Measurements from ENCODE around the gene PLCB1.
"Not testable (repeated sequence)": the region's sequence is repeated elsewhere in the genome, so short reads cannot be mapped to it uniquely, and the experiment has no call there.

PLCB1 gene

DNA sequence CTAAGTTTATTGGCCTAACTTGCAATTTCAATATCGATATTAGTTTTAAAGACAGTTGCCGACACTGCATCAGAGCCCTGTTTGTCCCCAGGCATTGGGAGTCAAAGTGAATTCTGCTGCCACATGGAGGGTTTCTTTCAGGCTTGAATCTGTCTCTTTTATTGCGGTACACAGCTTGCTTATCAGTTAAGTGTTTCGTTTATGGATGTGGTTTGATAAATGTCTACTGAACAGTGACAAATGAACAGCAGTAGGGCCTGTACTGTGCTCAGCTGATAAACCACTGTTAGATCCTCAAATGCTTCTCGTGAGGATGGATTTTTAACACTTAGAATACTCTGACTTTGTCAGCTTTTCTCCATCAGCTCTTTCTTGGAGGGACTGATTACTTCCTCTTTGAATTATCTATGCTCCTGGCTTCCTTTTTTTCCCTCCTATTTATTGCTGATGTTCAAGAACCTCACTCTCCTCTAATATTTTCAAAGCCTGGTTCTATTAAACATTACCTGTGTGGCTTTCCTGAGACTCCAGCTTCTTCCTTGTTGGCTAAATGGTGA is 240.8 kb downstream of the PLCB1 start:
- TF ChIP-seq, protein P1, sequence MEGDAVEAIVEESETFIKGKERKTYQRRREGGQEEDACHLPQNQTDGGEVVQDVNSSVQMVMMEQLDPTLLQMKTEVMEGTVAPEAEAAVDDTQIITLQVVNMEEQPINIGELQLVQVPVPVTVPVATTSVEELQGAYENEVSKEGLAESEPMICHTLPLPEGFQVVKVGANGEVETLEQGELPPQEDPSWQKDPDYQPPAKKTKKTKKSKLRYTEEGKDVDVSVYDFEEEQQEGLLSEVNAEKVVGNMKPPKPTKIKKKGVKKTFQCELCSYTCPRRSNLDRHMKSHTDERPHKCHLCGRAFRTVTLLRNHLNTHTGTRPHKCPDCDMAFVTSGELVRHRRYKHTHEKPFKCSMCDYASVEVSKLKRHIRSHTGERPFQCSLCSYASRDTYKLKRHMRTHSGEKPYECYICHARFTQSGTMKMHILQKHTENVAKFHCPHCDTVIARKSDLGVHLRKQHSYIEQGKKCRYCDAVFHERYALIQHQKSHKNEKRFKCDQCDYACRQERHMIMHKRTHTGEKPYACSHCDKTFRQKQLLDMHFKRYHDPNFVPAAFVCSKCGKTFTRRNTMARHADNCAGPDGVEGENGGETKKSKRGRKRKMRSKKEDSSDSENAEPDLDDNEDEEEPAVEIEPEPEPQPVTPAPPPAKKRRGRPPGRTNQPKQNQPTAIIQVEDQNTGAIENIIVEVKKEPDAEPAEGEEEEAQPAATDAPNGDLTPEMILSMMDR (conservative IDR thresholded peaks at IDR 0.05; ENCODE audit: control insufficient read depth, insufficient read depth, low read depth, low read length) = no peak
- no peak for DNase-seq (ENCODE audit: low read depth)
- no peak overlapping the region for H3K4me3 ChIP-seq (ENCODE audit: control insufficient read depth, low read depth, low read length)

DNA sequence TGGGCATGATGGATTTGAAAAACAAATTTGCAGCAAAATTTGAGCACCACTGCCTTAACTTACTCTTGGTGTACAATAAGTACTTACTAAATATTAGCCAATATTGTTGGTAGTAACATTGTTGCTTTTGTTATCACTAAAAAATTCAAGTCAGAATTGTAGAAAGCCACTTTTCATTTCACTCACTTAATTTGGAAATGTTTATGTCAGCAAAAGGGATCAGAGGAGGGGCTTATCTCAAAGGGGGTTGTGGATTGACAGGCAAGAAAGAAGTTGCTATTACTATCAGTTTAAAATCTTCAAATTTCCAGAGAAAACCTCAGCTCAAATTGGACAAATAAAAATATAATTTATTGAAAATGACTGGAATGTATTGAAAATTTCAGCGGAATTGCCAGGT is 241.5 kb downstream of the PLCB1 start:
- no peak for DNase-seq (ENCODE audit: low read depth)
- TF ChIP-seq, protein P1 (conservative IDR thresholded peaks at IDR 0.05; ENCODE audit: control insufficient read depth, insufficient read depth, low read depth, low read length) = no peak
- H3K4me3 ChIP-seq (ENCODE audit: control insufficient read depth, low read depth, low read length) = no peak overlapping the region

- H3K4me3 ChIP-seq (ENCODE audit: control insufficient read depth, low read depth, low read length) = no peak overlapping the region
- DNase-seq (ENCODE audit: low read depth) = no peak
- TF ChIP-seq, protein P1 (conservative IDR thresholded peaks at IDR 0.05; ENCODE audit: control insufficient read depth, insufficient read depth, low read depth, low read length) = no peak
These were observed 243.8 kb downstream of the PLCB1 start for GRCh38 chr20:8375898-8376297.

GRCh38 chr20:8376940-8377339 is 244.9 kb downstream of the PLCB1 start:
- TF ChIP-seq, protein P1 (conservative IDR thresholded peaks at IDR 0.05; ENCODE audit: control insufficient read depth, insufficient read depth, low read depth, low read length) = no peak
- no peak overlapping the region for H3K4me3 ChIP-seq (ENCODE audit: control insufficient read depth, low read depth, low read length)
- no peak for DNase-seq (ENCODE audit: low read depth)

GRCh38 chr20:8379125-8379524 is 247.1 kb downstream of the PLCB1 start:
- not testable (repeated sequence) for H3K4me3 ChIP-seq (ENCODE audit: control insufficient read depth, low read depth, low read length); DNase-seq (ENCODE audit: low read depth)

GRCh38 chr20:8385247-8385646 is 253.2 kb downstream of the PLCB1 start:
- no peak overlapping the region for H3K4me3 ChIP-seq (ENCODE audit: control insufficient read depth, low read depth, low read length)
- peak; percentile 48 for DNase-seq (ENCODE audit: low read depth)
- TF ChIP-seq, protein P1 (conservative IDR thresholded peaks at IDR 0.05; ENCODE audit: control insufficient read depth, insufficient read depth, low read depth, low read length) = no peak

- TF ChIP-seq, protein P1 (conservative IDR thresholded peaks at IDR 0.05; ENCODE audit: control insufficient read depth, insufficient read depth, low read depth, low read length) = no peak
- H3K4me3 ChIP-seq (ENCODE audit: control insufficient read depth, low read depth, low read length) = no peak overlapping the region
- DNase-seq (ENCODE audit: low read depth) = no peak
These were observed 254.9 kb downstream of the PLCB1 start for GRCh38 chr20:8386991-8387390.

Data from fibroblast of mammary gland (primary cell).